ENCODE measurements around the gene NOTCH2.

DNA sequence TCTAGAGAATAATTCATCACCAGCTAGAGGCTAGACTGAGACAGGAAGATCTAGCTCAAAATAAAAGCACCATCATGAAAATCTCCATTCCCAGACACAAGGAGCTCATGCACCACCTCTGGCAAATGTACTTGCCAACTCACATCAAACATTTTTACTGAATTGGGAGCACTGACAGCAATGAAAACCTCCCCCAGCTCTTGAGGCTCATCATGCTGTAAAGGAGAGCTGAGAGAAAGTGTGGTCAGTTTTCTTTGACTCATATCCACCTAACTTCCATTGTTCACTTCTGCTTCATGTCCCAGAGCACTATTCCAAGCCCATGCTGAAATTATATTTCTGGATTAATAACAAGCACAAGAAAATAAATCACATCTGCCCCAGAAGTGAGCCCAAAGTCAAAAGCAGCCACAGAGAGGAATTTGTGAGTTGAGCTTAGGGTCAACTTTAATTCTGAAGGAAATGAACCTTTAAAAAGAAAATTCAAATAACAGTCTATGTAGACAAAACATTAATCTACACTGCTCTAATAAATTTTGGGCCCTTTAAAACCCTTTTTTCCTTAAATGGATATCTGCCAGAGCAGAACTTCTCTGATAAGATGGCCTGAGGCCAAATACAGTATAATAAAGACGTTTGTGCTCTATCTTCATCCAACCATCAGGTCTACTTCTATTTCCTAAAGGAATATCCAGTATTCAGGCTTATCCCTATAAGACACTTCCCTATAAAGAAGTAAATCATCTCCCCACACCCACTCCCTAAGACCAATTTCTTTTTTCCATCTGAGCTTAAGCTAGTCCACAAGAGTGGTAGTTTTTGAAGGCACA lies 87.3 kb downstream of the NOTCH2 start:
- no peak for TF ChIP-seq EZH2 (IDR thresholded peaks at IDR 0.05; ENCODE audit: borderline replicate concordance)
- TF ChIP-seq, protein P1, sequence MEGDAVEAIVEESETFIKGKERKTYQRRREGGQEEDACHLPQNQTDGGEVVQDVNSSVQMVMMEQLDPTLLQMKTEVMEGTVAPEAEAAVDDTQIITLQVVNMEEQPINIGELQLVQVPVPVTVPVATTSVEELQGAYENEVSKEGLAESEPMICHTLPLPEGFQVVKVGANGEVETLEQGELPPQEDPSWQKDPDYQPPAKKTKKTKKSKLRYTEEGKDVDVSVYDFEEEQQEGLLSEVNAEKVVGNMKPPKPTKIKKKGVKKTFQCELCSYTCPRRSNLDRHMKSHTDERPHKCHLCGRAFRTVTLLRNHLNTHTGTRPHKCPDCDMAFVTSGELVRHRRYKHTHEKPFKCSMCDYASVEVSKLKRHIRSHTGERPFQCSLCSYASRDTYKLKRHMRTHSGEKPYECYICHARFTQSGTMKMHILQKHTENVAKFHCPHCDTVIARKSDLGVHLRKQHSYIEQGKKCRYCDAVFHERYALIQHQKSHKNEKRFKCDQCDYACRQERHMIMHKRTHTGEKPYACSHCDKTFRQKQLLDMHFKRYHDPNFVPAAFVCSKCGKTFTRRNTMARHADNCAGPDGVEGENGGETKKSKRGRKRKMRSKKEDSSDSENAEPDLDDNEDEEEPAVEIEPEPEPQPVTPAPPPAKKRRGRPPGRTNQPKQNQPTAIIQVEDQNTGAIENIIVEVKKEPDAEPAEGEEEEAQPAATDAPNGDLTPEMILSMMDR (IDR thresholded peaks at IDR 0.05; ENCODE audit: poor library complexity) = no peak

Data from hepatocyte (in vitro differentiated cells).